Stimulated activated naive CD8-positive, alpha-beta T cell treated with anti-CD3 and anti-CD28 coated beads, Interleukin-15, Interleukin-2, amounts not matched to agents 100 U/mL and 50 U/mL, for 24 hours (primary cell): ENCODE results near the gene KCND2.
"Not testable (repeated sequence)": the region's sequence is repeated elsewhere in the genome, so short reads cannot be mapped to it uniquely, and the experiment has no call there.

Source experiments
- ATAC-seq: fragments of 150-1000 bp; cut with Tn5 transposase; one replicate; pipeline ENCODE4 v1.10.0; 2021
- DNase-seq: peaks from one replicate; pipeline ENCODE4 v3.0.0; 2021

The KCND2 gene

DNA sequence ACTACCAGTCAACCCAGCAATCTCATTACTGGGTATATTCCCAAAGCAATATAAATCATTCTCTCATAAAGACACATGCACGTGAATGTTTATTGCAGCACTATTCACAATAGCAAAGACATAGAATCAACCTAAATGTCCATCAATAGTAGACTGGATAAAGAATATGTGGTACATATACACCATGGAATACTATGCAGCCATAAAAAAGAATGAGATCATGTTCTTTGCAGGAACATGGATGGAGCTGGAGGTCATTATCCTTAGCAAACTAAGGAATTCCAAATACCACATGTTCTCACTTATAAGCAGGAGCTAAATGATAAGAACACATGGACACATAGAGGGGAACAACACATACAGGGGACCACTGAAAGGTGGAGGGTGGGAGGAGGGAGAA is 429.4 kb downstream of the KCND2 start:
- ATAC-seq, DNase-seq: not testable (repeated sequence)

DNA sequence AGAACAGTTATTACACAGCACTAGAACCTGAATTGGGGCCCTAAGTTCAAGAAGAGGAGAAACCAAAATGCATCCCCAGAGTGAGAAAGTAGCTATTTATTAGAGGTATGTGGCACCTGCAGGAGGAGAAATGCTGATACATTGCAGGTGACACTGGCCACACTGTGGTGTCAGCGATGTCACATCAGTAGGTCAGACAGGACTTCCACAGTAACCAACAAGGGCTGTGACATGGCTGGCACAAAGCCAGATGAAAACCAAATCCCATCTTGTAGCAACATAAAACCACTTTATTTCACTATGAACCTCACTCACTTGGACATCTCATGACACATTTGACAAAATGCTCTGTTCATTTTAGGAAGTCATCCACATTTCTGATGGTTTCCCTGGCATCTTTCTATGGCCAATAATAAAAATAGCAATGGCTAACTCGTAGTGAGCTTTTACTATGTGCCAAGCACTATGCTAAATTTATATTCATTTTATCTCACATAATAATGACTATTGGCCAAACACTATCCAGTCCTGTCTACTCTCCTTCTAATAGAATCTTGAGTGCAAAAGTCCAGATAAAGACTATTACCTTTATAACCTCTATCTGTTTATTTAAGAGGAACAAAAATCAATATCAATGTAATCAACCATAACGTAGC is 430.7 kb downstream of the KCND2 start:
- ATAC-seq (no peak), DNase-seq (no peak)

DNA sequence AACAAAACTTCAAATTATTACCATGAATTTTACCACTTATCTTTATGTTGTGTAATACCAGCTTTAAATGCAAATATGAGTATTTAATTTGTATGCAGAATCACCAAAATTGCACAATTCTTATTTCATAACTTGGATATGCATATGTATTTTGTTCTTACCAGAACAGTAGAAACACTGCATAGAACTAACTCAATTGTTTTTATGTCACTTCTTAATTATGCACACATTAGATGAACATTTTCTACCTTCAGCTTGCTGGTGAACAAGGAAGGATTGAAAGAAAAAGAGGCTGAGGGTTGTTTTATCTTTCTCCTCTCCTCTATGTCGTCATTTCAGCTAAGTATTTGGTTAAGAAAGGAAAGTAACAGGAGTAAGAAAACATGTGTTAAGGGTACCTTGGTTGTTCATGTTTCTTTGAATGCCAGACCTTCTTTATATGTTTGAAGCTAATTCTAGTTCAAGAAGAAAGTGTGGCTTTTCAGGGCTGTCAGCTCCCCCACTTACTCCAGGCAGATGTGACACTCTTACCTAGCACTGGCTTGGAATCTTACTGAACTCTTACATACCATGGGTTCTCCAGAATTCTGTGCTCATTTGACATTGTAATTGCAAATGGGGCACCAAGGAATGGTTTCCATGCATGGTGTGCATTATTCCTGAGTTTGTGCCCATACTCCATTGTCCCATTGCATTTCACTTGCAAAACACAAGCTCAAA is 436.4 kb downstream of the KCND2 start:
- no peak for ATAC-seq

DNA sequence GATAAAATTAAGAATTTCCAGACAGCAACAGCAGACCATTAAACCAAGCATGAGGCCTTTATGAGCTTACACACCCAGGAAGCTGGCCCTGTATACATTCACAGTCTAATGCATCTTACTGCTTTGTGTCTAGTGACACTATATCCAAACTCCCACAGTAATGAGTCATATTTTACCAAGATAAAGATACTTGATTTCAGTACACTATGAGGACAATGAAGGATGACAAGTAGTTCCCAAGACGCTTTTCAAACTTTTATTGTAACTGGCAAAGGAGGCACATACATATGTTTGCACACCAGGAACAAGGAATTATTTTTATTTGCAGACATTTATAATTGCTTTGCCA is 437.0 kb downstream of the KCND2 start:
- ATAC-seq (no peak), DNase-seq (no peak)

More for the DNA sequence above, 436.4 kb downstream of the KCND2 start:
- DNase-seq = no peak

DNA sequence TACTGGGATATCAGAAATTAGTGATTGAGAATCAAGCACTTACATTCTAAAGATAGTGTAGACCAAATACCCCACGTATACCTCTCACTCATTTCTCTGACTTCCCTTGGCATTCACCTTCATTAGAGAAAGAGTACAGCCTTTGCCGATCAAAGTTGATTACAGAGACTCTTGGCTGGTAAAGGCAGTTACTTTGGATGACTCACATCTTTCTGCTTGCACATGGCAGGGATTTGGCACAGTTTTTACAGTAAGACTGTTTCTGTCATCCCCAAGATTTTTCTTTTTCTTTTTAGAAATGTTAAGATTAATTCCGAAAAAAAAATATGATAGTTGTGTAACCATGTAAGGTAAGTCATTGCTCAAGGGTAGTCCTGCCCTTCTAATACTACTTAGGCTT is 442.0 kb downstream of the KCND2 start:
- ATAC-seq (no peak), DNase-seq (no peak)

DNA sequence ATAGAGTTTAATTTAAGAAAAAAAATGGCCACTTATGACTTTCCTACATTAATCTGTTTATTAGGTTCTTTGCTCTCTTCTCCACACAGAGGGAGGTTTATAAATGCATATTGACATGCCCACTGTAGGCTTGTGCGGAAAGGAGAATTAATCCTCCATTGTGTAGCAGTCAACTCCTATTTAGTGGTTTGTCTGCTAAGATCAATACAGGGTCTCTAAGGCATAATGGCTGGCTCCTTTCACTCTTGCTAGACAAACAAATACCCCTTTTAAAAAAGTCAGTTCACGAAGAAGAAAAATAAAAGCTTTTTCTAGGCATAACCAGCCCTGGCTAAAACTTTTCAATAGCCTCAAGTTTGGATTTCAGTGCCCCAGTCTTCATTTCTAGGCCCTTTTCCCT is 443.3 kb downstream of the KCND2 start:
- ATAC-seq = no peak
- no peak for DNase-seq

DNA sequence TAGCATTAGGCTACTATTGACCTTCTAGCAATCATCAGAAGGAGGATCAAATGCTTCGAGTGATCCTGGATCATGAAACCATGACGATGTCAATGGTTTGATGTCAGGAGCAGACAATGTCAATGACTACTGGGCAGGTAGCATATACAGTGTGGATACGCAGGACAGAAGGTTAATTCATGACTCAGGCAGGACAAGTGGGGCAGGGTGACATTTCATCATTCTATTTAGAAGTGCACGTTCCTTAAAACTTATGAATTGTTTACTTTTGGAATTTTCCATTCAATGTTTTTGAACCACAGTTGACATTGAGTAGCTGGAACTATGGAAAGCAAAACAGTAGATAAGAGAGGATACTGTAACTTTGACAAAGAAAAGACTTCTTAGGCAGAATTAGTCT is 444.2 kb downstream of the KCND2 start:
- ATAC-seq (no peak), DNase-seq (no peak)

DNA sequence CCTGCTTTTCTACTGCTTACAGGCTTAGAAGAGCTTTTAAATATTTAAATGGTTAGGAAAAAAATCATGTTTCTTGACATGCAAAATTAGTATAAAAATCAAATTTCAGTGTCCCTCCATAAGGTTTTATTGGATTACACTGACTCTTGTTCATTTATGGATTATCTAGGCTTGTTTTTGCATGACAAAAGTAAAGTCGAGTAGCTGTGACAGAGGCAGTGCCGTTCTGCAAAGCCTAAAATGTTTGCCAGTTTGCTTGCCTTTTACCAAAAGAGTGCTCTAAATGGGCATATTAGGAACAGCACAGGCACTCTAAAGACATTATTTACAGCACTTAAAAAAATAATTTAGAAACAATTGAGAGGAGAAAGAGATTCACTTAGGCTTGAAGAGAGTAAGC is 445.4 kb downstream of the KCND2 start:
- DNase-seq = no peak
- no peak for ATAC-seq

DNA sequence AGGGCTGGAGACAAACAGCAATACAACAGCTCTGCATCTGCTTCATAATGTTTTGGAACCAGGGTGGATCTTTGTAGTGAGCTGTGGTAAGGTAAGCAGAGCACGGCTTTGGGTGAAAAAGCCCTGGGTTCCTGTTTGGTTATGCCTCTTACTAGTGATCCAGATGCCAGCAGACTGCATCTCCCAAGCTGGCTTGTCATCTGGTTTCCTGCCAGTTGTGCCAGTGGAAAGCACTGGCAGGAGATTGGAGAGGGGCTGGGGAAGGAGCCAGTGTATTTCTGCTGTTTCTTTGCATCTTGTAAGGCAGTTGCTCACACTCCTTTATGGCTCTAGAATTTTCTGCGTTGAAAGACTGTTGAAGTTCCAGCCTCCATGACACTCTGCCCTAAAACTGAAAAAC is 447.3 kb downstream of the KCND2 start:
- no peak for ATAC-seq

DNA sequence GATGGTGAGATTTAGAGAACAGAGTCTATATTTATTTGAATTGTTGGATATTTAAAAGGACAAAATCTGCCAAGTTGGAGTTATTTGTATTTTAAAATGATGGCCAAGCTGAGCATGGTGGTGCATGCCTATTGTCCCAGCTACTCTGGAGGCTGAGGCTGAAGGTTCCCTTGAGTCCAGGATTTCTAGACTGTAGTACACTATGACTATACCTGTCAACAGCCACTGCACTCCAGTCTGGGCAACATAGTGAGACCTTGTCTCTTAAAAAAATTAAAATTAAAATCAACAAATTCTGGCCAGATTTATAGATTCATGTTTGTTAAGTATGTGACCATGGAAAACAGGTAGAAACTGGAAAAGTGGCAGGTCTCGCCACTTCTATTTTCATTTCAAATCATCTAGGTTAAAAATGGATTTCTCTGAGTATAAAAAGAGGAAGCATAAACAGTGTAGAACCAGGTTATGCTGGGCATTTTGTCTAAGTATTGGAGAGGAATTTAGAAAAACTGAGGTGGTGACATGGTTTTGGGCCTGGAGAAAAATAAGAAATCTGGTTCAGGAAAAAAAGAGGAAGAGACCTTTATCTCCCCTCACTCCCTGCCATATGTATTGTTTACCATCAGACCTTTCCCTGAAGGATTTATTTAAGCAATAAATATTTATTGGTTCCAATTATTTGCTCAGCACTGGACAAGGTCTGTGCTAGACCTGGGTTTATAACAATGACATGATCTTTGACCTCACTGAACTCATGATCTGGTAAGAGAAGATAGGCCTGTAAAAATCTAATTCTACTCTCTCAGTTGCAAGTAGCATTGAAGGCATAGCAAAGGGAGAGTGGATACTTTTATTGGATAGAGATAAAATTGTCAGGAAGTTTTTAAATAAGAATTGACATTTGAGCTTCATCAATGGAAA is 450.8 kb downstream of the KCND2 start:
- DNase-seq (no peak), ATAC-seq (no peak)

More for the DNA sequence above, 447.3 kb downstream of the KCND2 start:
- DNase-seq = no peak

DNA sequence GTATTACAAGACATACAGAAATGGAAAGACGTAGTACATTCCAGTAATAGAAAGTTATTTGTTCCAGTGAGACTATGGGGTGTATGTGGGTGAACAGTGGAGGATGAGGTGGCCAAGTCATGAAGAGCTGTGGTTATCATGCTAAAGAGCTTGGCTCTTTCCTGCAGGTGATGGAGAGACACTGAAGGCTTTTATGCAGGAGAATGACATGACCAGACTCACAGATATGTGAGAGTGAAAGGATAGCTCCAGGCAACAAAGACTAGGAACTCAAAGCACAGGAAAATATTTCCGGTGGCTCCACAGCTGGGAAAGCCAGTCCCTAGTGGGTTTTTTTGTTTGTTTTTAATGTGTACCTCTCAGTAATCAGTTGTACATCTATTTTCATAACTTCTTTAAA is 451.5 kb downstream of the KCND2 start:
- ATAC-seq (no peak), DNase-seq (no peak)

DNA sequence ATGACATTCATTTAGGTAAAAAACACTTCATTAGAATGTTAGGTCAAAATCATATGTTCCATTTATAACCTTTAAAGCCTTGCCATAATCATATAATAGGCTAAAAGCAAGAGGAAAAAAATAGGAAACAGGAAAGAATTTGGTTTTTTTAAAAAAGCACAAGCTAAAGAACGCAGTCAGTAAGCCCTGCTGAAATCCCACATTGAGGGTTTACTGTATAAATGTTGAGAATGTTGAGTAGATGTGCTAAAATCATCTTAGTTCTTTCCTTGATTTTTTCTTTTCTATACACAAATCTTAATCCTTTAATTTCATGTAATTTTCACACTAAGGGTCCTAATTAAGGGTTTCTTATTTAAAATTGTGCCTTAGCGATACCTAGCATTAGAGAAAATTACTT is 452.0 kb downstream of the KCND2 start:
- ATAC-seq = no peak
- no peak for DNase-seq

DNA sequence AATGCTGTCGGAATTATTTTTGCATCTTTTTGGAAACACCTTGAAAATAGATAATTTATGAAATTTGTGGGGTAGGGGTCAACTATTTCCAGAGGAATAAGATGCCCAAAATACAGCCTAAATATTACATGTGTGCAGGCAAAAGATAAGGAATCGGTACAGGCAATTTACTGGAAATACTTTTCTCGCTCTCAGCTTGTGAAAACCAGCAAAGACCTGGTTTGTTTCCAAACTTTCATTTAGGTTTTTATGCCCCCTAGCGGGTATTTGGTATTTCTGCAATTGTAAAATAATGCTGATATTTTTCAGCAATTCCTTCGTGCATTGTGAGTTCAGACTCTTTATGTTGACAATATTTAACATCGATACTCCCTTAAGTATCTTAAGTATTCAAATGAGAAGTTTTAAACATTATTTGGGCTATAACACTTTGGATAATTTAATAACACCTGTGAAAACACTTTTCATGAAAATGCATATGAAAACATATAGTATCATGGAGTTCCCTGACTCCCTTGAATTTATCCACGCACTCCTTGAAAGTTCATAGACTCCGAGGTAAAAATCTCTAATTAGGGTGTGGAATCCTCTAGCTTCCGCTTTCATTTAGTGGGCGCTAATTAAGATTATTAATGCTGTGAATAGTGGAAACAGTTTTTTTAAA is 452.5 kb downstream of the KCND2 start:
- no peak for ATAC-seq
- no peak for DNase-seq

DNA sequence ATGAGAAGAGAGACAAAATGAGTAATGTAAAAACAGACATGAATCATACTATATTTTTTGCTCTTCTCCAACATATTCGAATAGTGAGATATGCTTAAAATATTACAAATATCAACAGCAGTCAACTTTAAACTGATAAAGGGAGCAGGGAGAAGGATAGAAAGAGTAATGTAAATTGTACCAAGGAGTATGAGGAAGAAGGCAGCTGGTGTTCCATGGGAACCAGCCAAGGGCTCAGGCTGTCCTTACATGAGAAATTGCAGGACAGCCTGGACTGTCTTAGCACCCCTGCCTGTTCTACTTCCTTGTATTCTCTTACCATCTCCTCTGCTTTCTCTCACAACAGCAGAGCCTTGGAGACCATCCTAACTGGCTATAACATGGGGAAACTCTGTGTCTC is 456.3 kb downstream of the KCND2 start:
- DNase-seq (no peak), ATAC-seq (no peak)

DNA sequence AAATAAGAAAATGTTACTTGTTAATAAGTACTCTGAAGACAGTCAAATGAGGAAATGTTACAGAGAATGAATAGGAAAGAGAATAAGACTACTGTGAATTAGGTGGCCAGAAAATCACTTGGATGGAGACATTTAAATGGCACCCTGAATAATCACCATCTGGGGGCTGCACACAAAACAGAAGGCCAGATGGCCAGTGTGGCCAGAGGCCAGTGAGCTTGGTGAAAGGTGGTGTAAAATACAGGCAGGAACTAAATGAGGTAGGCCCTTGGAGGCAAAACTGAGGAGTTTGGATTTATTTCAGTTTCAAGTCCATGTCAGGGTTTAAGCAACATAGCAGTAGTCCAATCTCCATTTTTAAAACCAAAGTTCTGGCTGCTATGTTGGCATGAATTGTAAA is 458.3 kb downstream of the KCND2 start:
- ATAC-seq (no peak), DNase-seq (no peak)

DNA sequence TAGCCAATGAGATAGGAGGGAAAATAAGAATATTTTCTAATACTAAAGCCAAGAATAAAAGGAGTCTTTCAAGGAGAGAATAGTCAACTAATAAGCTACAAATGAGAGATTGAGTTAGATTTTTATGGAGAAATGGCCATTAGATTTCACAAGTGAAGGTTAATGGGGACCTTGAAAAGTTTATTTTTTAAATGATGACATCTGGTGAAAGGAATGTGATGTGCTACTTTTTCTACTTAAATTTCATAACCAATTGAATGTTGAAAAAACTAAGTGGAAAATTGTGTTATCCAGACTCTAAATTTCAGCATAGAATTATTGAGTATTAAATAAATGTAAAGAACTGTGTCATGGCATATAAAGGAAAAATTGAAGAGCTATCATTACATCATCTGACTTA is 459.3 kb downstream of the KCND2 start:
- no peak for ATAC-seq
- DNase-seq = no peak

DNA sequence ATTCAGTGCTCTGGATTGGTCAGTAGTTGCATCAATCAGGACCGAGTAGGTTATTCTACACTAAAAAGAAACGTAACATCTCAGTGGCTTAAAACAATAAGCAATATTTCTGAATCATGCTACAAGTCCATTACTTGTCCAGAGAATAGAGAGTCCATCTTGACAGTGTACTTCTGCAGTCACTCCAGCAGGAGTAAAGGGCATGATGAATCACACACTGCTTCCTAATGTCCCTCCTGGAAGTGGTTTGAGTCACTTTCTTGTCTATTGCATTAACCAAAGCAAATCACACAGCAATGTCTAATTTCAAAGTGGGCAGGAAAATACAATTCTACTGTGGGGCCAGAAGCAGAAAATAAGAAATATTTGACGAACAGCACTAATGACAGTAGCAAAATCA is 460.2 kb downstream of the KCND2 start:
- no peak for DNase-seq
- ATAC-seq = no peak

DNA sequence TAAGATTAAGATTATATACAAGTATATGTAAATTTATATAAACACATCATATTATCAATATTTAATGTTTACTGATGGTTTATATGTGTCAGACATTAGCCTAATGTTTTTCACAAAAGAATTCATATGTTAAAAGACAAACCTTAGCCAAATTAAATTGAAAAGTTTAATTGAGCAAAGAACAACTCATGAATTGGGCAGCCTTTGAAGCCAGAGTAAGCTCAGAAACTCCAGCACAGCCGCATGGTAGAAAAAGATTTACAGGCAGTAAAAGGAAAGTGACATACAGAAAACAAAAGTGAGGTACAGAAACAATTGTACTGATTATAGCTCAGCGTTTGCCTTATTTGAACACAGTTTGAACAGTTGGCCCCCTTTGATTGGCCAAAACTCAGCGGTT is 460.9 kb downstream of the KCND2 start:
- ATAC-seq (no peak), DNase-seq (no peak)

DNA sequence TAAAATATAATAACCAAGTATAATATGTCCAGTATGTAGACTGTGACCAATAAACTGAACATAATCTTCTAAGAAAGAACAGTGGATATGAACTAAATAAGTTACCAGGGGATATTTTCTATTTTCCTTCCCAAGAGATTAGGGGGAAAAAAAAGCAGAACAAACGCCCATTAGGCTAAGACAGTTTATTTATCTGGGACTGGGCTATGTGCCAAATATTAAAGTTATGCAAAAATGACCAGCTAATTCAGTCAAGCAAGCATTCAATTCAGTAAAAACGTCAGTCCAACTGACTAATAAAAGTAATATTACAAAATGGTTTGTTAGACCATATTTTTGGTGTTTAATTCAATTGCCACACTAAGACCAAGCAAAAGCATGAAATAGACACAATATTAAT is 462.8 kb downstream of the KCND2 start:
- no peak for DNase-seq
- no peak for ATAC-seq

DNA sequence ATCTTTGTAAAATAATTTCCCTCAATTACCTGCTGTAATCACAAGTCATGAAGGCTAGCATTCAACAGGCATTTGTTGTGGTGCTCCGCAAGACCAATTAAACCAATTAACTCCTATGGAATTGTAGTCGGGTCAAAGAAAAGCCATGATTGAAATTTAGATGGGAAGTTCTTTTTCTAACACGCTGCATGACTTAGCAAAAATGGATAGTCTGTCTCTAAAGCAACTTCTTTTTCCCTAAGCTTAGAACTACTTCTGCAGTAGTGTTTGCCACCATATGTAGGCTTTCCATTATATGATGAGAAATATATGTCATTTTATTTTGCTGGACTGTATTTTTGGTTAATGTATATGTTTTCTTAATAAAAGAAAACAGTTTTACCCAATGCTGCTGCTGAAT is 465.8 kb downstream of the KCND2 start:
- no peak for DNase-seq
- ATAC-seq = no peak

DNA sequence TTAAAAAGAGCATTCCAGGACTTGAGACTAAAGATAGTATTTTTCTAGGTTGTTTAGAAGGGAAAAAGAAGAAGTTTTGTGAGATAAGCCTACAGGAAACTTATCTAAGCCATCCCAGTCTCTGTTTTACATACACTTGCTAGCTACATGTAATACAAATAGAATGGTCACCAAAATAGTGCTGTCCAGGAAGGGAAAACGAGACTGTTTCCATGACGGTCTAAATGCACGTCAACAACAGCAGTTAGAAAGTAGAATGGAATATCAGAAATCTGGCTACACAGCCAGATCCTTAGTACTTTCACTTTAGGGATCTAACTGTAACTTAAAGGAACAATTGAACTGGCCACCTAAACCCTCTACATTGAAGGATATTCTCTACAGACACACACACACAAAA is 467.4 kb downstream of the KCND2 start:
- no peak for DNase-seq
- no peak for ATAC-seq

DNA sequence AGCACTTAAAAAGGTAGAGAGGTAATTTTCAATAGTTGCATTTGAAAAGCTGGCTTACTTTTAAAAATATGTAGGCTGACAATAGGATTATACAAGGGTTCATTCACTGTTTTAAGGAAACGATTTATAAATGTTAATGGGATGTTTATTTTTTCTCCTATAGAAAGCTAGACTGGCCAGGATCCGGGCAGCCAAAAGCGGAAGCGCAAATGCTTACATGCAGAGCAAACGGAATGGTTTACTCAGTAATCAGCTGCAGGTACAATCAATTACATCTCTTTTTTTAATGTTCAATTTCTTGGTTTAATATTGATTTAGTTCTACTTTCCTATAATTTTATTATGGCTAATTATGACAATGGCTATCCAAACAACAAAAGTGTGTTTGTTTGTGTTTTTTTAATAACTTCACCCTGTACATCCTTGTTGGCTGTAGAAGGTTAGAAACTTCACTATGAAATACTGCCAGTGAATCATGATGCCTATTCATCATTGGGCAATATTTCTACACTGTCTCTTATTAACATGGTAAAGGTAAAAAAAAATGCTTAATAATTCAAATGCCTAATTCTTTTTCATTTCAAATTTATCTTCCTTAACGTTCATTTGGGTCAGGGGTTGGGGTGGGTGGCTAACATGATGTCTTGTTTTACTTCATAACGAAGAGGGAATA is 468.5 kb downstream of the KCND2 start:
- DNase-seq (no peak), ATAC-seq (no peak)
